Left hindlimb (tissue), 1 donor: ENCODE results near the gene ZFP3.
"Not testable (repeated sequence)": the region's sequence is repeated elsewhere in the genome, so short reads cannot be mapped to it uniquely, and the experiment has no call there.

ENCODE experiments used
- DNase-seq: peaks from one replicate; pipeline ENCODE4 v3.0.0-alpha.2; 2018

ZFP3 gene

GRCh38 chr17:5078106-5079028, at the start of gene ZFP3:
TSS of gene ZFP3 (plus strand) at chr17:5078467. CDS start at chr17:5091505, 13,038 bp downstream.
- DNase-seq, result peak; percentile 90

- not testable (repeated sequence) for DNase-seq
Measured at GRCh38 chr17:5030168-5030567, 48.1 kb upstream of the ZFP3 start.

GRCh38 chr17:5031365-5032082, 46.7 kb upstream of the ZFP3 start:
- peak; percentile 86 for DNase-seq

GRCh38 chr17:5032865-5033264, 45.4 kb upstream of the ZFP3 start:
- DNase-seq, result no peak

- DNase-seq, result no peak
Measured at GRCh38 chr17:5033352-5034015, 44.8 kb upstream of the ZFP3 start.

GRCh38 chr17:5034063-5034462, 44.2 kb upstream of the ZFP3 start:
- DNase-seq, result no peak

GRCh38 chr17:5034651-5035050, 43.6 kb upstream of the ZFP3 start:
- DNase-seq, result no peak

- DNase-seq, result no peak
Measured at GRCh38 chr17:5035315-5035714, 43.0 kb upstream of the ZFP3 start, which contains the start of gene SLC52A1. TSS of gene SLC52A1 (minus strand) at chr17:5035426. CDS start at chr17:5034606, 820 bp downstream.

- no peak for DNase-seq
Measured at GRCh38 chr17:5042157-5043022, 35.9 kb upstream of the ZFP3 start.

- no peak for DNase-seq
Measured at GRCh38 chr17:5043524-5043923, 34.7 kb upstream of the ZFP3 start.

GRCh38 chr17:5044630-5045029, 33.6 kb upstream of the ZFP3 start:
- no peak for DNase-seq

GRCh38 chr17:5045496-5045895, 32.8 kb upstream of the ZFP3 start:
- DNase-seq, result no peak

GRCh38 chr17:5047446-5047845, 30.8 kb upstream of the ZFP3 start:
- DNase-seq, result no peak

- DNase-seq, result no peak
Measured at GRCh38 chr17:5049314-5049841, 28.9 kb upstream of the ZFP3 start.

- peak; percentile 67 for DNase-seq
Measured at GRCh38 chr17:5050278-5050677, 28.0 kb upstream of the ZFP3 start.

- no peak for DNase-seq
Measured at GRCh38 chr17:5055543-5055942, 22.7 kb upstream of the ZFP3 start.

GRCh38 chr17:5065227-5065744, 13.0 kb upstream of the ZFP3 start:
- no peak for DNase-seq

GRCh38 chr17:5068236-5068635, 10.0 kb upstream of the ZFP3 start:
- no peak for DNase-seq

GRCh38 chr17:5069724-5070123, 8.5 kb upstream of the ZFP3 start:
- DNase-seq, result no peak

- not testable (repeated sequence) for DNase-seq
Measured at GRCh38 chr17:5075472-5075871, 2.8 kb upstream of the ZFP3 start.

- not testable (repeated sequence) for DNase-seq
Measured at GRCh38 chr17:5077275-5077674, 992 bp upstream of the ZFP3 start.

GRCh38 chr17:5077781-5078105, 524 bp upstream of the ZFP3 start:
- DNase-seq, result no peak
